Measurements from ENCODE around the gene MBP.

Gene MBP

GRCh38 chr18:76941284-76941683 lies 191.3 kb downstream of the MBP start:
- no peak for DNase-seq (ENCODE audit: low spot score)

DNA sequence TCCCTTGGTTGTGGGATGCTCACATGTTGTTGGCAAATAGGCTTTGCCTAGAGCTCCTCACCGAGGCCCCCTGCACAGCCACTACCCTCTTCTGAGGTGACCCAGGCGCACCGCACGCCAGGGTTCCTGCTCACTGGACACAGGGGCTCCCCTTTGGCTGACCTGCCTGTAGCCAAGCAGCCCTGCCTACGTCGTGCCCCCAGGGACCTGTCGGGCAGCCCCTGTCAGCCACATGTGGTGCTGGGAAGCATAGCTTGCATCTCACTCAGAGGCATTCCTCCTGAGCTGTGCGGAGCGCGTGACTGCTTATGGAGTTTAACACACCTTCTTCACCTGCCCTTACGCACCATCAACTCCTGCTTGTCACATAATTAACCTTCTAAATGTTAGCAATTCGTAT lies 194.0 kb downstream of the MBP start:
- DNase-seq (ENCODE audit: low spot score) = no peak

GRCh38 chr18:76937597-76937996 lies 195.0 kb downstream of the MBP start:
- no peak for DNase-seq (ENCODE audit: low spot score)

GRCh38 chr18:76936877-76937276 lies 195.7 kb downstream of the MBP start:
- DNase-seq (ENCODE audit: low spot score) = no peak

DNA sequence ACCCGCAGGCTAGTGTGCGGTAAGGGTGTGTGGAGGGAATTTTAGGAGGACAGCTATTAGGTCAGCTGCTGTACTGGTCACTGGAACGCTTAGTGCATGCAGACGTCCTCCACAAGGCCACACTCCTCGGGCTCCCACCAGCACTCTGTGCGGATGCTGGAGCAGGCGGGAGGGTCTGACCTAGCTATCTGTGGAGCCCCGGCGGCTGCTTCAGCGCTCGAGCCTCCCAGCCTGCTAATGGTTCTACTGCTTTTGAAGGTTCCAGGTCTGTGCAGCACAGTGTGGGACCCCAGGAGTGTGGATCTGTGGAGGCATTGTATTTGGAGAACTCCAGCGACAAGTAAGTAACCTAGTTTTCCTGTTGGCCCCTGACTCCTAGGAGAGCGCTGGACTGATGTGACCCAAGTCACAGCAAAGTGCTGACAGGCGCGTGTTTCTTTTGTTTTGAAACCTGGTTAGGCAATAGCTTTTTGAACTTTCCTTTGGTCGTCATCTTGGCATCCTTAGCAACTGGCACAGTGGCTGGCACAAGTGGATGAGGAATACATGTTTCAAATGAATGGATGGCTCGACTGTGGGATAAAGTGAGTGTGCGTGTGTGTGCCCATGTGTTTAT lies 196.8 kb downstream of the MBP start:
- DNase-seq (ENCODE audit: low spot score) = no peak

DNA sequence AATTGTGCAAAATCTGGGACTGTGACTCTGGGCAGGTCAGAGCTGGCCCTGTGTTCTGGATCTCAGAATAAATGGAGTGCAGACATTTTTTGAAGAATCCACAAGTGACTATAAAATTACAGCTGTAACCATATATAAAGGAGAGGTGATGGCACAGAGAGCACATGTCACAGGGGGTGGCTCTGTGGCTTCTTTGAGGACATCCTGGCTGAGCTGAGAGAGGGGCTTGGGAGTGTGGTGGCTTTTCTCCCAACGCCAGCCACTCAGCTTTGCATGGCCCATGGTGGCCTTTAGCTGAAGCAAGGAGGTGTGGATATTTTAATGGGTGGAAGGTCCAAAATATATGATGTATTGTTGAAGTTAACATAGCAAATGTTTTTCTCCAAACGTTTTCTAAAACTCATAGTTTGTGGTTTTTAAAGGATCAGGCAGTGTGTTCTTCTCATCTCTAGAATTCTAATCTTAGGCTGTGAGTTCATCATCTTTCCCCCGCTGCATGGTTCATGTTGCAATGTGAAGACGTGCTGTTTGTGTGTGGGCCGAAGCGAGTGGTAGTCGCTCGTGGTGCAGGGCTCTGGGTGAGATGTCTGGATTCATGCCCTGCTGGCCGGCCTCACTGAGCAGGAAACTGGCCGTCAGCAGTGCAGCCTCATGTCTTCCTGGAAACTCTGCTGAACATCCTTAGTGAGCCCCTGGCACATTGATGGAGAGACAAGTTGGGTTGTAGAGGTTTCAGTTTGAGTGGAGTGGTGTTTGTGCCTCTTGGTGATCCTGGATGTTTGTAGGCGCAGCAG lies 200.4 kb downstream of the MBP start:
- DNase-seq (ENCODE audit: low spot score) = no peak

- DNase-seq (ENCODE audit: low spot score) = no peak
These were observed 201.4 kb downstream of the MBP start for GRCh38 chr18:76931171-76931570.
